Gastrocnemius medialis (tissue), 4 donors: ENCODE data around the gene SLC25A48.

ENCODE experiments used
- POLR2A ChIP-seq, 2 donors: fragments of 450-650 bp; IDR thresholded peaks; one replicate each; pipeline ENCODE4 v1.6.1; 2017; ENCODE audit warnings: antibody characterized with exemption in 2 of 2, mild to moderate bottlenecking in 2 of 2, moderate library complexity in 2 of 2
- TF ChIP-seq, protein P1 (sequence below), 5 experiments: fragments of 450-650 bp in 3 of 5; fragments of 200-600 bp in 2 of 5; sonication (generic) in 2 of 5; IDR thresholded peaks in 4 of 5; conservative IDR thresholded peaks in 1 of 5; 1 replicate in 4 of 5; 2 replicates in 1 of 5; pipeline ENCODE4 v1.5.1; 2016 to 2019; ENCODE audit warnings: antibody characterized with exemption in 5 of 5, mild to moderate bottlenecking in 3 of 5, moderate library complexity in 3 of 5

GRCh38 chr5:135842737-135843136, 8.3 kb downstream of the SLC25A48 start:
- TF ChIP-seq POLR2A (IDR thresholded peaks at IDR 0.05), result no peak
- TF ChIP-seq, protein P1, sequence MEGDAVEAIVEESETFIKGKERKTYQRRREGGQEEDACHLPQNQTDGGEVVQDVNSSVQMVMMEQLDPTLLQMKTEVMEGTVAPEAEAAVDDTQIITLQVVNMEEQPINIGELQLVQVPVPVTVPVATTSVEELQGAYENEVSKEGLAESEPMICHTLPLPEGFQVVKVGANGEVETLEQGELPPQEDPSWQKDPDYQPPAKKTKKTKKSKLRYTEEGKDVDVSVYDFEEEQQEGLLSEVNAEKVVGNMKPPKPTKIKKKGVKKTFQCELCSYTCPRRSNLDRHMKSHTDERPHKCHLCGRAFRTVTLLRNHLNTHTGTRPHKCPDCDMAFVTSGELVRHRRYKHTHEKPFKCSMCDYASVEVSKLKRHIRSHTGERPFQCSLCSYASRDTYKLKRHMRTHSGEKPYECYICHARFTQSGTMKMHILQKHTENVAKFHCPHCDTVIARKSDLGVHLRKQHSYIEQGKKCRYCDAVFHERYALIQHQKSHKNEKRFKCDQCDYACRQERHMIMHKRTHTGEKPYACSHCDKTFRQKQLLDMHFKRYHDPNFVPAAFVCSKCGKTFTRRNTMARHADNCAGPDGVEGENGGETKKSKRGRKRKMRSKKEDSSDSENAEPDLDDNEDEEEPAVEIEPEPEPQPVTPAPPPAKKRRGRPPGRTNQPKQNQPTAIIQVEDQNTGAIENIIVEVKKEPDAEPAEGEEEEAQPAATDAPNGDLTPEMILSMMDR (IDR thresholded peaks at IDR 0.05 in 4 of 5, conservative IDR thresholded peaks at IDR 0.05 in 1 of 5), result no peak
